Breast epithelium (tissue), 3 donors: Measurements from ENCODE around the gene SLC6A7.

Source experiments
- POLR2A ChIP-seq: fragments of 450-650 bp; IDR thresholded peaks from one replicate; pipeline ENCODE4 v1.6.1; 2016; ENCODE audit warnings: antibody characterized with exemption, mild to moderate bottlenecking, moderate library complexity
- POLR2AphosphoS5 ChIP-seq, 3 donors: sonication (generic); formaldehyde crosslinking; IDR thresholded peaks; one replicate each; pipeline ENCODE4 v1.6.1; 2017; ENCODE audit warnings: antibody characterized with exemption in 3 of 3
- TF ChIP-seq, protein P1 (sequence below), 3 donors: fragments of 450-650 bp; IDR thresholded peaks; one replicate each; pipeline ENCODE4 v1.5.1; 2016 to 2017; ENCODE audit warnings: antibody characterized with exemption in 3 of 3, mild to moderate bottlenecking in 3 of 3, moderate library complexity in 3 of 3

DNA sequence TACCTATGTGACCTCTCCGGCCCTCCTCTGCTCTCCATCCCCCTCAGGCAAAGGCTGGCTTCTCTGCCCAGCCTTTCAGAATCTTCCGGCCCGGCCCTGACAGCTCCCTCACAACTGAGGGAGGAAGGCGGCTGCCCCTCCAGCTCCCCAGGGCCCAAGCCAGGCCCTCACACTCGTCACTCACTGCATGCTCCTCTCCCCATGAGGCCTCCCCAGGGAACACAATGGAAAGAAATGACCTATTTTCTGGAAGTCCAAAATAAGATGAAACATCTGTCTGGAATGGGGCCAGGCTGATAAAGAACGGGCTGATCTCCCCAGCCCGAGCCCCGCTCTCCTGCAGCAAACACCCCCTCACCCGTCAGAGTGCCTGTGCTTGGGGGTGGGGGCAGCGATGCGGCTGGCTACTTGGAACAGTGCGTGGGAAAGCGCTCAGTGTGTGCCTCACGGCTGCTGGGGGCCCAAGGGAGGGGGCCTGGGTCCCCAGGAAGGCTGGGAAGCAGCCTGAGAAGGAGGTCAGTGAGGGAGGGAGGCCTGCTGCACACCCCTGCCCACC is 45.5 kb upstream of the SLC6A7 start:
- TF ChIP-seq POLR2A (no peak), POLR2AphosphoS5 (IDR thresholded peaks at IDR 0.05) (peak; percentile 22 to 61 (median 49))
- TF ChIP-seq, protein P1, sequence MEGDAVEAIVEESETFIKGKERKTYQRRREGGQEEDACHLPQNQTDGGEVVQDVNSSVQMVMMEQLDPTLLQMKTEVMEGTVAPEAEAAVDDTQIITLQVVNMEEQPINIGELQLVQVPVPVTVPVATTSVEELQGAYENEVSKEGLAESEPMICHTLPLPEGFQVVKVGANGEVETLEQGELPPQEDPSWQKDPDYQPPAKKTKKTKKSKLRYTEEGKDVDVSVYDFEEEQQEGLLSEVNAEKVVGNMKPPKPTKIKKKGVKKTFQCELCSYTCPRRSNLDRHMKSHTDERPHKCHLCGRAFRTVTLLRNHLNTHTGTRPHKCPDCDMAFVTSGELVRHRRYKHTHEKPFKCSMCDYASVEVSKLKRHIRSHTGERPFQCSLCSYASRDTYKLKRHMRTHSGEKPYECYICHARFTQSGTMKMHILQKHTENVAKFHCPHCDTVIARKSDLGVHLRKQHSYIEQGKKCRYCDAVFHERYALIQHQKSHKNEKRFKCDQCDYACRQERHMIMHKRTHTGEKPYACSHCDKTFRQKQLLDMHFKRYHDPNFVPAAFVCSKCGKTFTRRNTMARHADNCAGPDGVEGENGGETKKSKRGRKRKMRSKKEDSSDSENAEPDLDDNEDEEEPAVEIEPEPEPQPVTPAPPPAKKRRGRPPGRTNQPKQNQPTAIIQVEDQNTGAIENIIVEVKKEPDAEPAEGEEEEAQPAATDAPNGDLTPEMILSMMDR (IDR thresholded peaks at IDR 0.05), result no peak
